MM.1S (cell line): ENCODE results near the gene SARNP.

Source experiments
- DNase-seq: peaks from one replicate; pipeline ENCODE4 v3.0.0-alpha.2; 2015
- H2AFZ ChIP-seq: fragments of 300-600 bp; sonication (generic); 2 replicates; pipeline ENCODE4 v1.6.0; 2016; ENCODE audit warnings: antibody characterized with exemption, low read length
- H3F3A ChIP-seq: fragments of 300-600 bp; sonication (generic); 2 replicates; pipeline ENCODE4 v1.6.1; 2016; ENCODE audit warnings: mild to moderate bottlenecking, antibody characterized with exemption, low read length, moderate library complexity, mixed read lengths; ENCODE audit not compliant: insufficient read depth
- H3K27ac ChIP-seq: fragments of 300-600 bp; sonication (generic); 2 replicates; pipeline ENCODE4 v1.5.1; 2016; ENCODE audit warnings: mild to moderate bottlenecking, low read length
- H3K27me3 ChIP-seq: fragments of 300-600 bp; sonication (generic); replicated peaks from 2 replicates; pipeline ENCODE4 v1.6.0; 2016; ENCODE audit warnings: low read length; ENCODE audit not compliant: insufficient read depth
- H3K36me3 ChIP-seq: fragments of 300-600 bp; sonication (generic); replicated peaks from 2 replicates; pipeline ENCODE4 v1.6.1; 2016; ENCODE audit warnings: mild to moderate bottlenecking, low read length, mixed read lengths; ENCODE audit not compliant: insufficient read depth
- H3K4me1 ChIP-seq: fragments of 300-600 bp; sonication (generic); 2 replicates; pipeline ENCODE4 v1.6.1; 2016; ENCODE audit warnings: low read length, mixed read lengths
- H3K4me2 ChIP-seq: fragments of 300-600 bp; sonication (generic); 2 replicates; pipeline ENCODE4 v1.6.0; 2016; ENCODE audit warnings: low read depth, low read length
- H3K4me3 ChIP-seq: fragments of 300-600 bp; sonication (generic); 2 replicates; pipeline ENCODE4 v1.5.1; 2016; ENCODE audit warnings: low read length, mixed read lengths
- H3K79me2 ChIP-seq: fragments of 300-600 bp; sonication (generic); 2 replicates; pipeline ENCODE4 v1.6.1; 2016; ENCODE audit warnings: mixed run types, low read length, mixed read lengths
- H3K9ac ChIP-seq: fragments of 300-600 bp; sonication (generic); 2 replicates; pipeline ENCODE4 v1.6.1; 2016; ENCODE audit warnings: low read length, mixed read lengths
- H3K9me2 ChIP-seq: fragments of 300-600 bp; sonication (generic); replicated peaks from 2 replicates; pipeline ENCODE4 v1.6.1; 2016; ENCODE audit warnings: mild to moderate bottlenecking, low read length, mixed read lengths; ENCODE audit not compliant: insufficient read depth
- H3K9me3 ChIP-seq: fragments of 300-600 bp; sonication (generic); replicated peaks from 2 replicates; pipeline ENCODE4 v1.6.1; 2016; ENCODE audit warnings: mild to moderate bottlenecking, low read length, mixed read lengths; ENCODE audit not compliant: insufficient read depth
- H4K20me1 ChIP-seq: fragments of 300-600 bp; sonication (generic); 2 replicates; pipeline ENCODE4 v1.6.1; 2016; ENCODE audit warnings: mild to moderate bottlenecking, low read length, moderate library complexity, mixed read lengths; ENCODE audit not compliant: insufficient read depth
- EZH2 ChIP-seq: fragments of 300-600 bp; sonication (generic); optimal IDR thresholded peaks from 2 replicates; pipeline ENCODE3; 2017; ENCODE audit warnings: low read depth, mild to moderate bottlenecking, antibody characterized with exemption, low read length, mixed read lengths
- EZH2phosphoT487 ChIP-seq: fragments of 300-600 bp; sonication (generic); IDR thresholded peaks from 2 replicates; pipeline ENCODE4 v1.6.1; 2018; ENCODE audit warnings: antibody characterized with exemption, low read length
- TF ChIP-seq, protein P1 (sequence below): fragments of 300-600 bp; sonication (generic); IDR thresholded peaks from 2 replicates; pipeline ENCODE4 v1.5.1; 2016; ENCODE audit warnings: antibody characterized with exemption, low read length, mixed read lengths

Gene SARNP

DNA sequence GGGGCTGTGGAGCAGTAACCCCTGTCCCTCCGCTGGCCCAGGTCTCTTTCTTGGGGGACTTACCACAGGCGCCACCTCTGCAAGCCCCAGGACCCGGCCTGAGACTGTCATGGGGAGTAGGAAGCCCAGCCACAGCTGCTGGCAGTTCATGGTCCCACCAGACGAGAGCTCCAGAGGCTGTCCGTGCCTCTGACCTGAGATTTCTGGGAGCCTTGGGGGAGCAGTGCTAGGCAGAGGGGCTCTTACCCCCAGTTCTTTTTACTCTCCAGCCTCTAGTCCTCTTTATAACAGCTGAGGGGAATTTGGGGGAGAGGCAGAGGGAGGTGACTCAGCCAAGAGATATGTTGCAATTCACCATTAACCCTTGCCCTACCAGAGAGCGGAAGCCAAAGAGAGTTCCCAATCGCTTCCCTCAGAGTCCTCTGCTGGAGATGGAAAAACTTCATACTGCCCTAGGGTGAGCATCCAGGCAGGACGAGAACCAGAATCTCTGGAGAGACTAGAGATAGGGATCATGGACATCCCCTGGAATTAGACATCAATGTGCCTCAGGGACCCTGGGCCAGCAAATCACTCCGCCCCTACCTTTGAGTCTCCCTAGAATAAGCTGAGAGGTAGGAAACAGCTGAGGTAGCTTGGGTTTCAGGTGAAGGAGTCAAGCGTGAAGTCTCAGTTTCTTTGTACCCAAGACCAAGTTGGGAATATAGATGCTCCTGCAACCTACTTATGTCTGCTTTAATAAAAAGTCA lies 25.3 kb upstream of the SARNP start, which contains the start of gene MMP19:
Gene MMP19, minus strand, starts transcription at position 256 of the 749 bp plus-strand sequence. Its CDS starts 106 bp downstream, at position 150.
- no peaks in the 10 kb centered on the region for H3K9me3 ChIP-seq
- H2AFZ ChIP-seq: no peak within 1 kb of the TSS
- H3K4me3 ChIP-seq: no peak within 1 kb of the TSS
- DNase-seq: no peak
- peaks cover 6% of the 10 kb centered on the region; the same call in 1 of the 2 replicates for H3K27me3 ChIP-seq
- no peaks in the 10 kb centered on the region for H3K4me1 ChIP-seq
- no peak within 1 kb of the TSS for H3K4me2 ChIP-seq
- H3K9me2 ChIP-seq: no peaks in the 10 kb centered on the region
- H3F3A ChIP-seq: no peaks in the 10 kb centered on the region
- H3K27ac ChIP-seq: no peak within 1 kb of the TSS
- no peaks in the 10 kb centered on the region for H3K36me3 ChIP-seq
- no peaks in the 10 kb centered on the region for H3K79me2 ChIP-seq
- H4K20me1 ChIP-seq: no peaks in the 10 kb centered on the region
- no peak within 1 kb of the TSS for H3K9ac ChIP-seq
- TF ChIP-seq, protein P1, sequence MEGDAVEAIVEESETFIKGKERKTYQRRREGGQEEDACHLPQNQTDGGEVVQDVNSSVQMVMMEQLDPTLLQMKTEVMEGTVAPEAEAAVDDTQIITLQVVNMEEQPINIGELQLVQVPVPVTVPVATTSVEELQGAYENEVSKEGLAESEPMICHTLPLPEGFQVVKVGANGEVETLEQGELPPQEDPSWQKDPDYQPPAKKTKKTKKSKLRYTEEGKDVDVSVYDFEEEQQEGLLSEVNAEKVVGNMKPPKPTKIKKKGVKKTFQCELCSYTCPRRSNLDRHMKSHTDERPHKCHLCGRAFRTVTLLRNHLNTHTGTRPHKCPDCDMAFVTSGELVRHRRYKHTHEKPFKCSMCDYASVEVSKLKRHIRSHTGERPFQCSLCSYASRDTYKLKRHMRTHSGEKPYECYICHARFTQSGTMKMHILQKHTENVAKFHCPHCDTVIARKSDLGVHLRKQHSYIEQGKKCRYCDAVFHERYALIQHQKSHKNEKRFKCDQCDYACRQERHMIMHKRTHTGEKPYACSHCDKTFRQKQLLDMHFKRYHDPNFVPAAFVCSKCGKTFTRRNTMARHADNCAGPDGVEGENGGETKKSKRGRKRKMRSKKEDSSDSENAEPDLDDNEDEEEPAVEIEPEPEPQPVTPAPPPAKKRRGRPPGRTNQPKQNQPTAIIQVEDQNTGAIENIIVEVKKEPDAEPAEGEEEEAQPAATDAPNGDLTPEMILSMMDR: no peak
- TF ChIP-seq EZH2phosphoT487 (no peak), EZH2 (no peak)

DNA sequence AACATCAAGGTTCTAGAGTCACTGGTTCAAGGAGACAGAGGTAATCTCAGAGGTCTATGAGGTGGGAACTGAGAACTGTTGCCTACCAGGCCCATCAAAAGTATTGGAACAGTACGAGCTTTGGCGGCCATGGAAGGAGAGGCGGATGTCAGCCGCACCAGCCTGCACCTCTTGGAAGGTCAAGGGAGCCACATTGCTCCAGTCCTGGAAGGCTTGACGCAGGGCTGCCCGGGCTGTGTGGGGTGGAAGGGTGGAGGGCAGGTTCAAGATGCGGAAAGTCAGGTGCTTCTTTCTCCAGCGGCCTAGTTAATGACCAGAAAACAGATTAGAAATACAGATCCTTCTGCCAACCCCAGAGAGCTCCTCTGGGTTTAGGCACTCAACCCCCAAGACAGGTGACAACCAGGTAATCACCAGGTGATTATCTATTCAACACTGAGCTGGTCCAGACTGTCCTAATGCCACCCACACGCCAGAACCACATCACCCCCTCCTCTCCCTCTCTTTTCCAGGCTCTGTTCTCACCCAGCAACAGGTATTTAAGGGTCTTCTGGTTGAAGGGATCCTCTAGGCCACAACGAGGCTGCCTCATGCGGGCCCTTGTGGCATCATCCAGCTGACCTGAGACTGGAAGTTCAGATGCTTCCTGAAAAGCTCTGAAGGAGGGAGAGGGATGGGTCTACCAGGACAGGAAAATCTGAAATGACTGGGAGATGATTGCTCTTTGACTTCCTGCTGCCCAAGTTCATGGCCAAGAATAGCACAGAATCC lies 23.2 kb upstream of the SARNP start:
- Histone ChIP-seq H3K9me3 (no peaks in the 10 kb centered on the region), H3K27ac (no peak overlapping the region), H3K4me1 (no peaks in the 10 kb centered on the region), H4K20me1 (no peaks in the 10 kb centered on the region), H3K79me2 (no peaks in the 10 kb centered on the region), H3K4me2 (no peak overlapping the region), H2AFZ (no peak overlapping the region), H3K9me2 (no peaks in the 10 kb centered on the region), H3K9ac (no peak overlapping the region), H3K27me3 (no peaks in the 10 kb centered on the region; the same call in 1 of the 2 replicates), H3K36me3 (no peaks in the 10 kb centered on the region), H3F3A (no peaks in the 10 kb centered on the region), H3K4me3 (no peak overlapping the region)
- DNase-seq: no peak
- TF ChIP-seq EZH2: no peak
- TF ChIP-seq, protein P1: no peak
- TF ChIP-seq EZH2phosphoT487: no peak

DNA sequence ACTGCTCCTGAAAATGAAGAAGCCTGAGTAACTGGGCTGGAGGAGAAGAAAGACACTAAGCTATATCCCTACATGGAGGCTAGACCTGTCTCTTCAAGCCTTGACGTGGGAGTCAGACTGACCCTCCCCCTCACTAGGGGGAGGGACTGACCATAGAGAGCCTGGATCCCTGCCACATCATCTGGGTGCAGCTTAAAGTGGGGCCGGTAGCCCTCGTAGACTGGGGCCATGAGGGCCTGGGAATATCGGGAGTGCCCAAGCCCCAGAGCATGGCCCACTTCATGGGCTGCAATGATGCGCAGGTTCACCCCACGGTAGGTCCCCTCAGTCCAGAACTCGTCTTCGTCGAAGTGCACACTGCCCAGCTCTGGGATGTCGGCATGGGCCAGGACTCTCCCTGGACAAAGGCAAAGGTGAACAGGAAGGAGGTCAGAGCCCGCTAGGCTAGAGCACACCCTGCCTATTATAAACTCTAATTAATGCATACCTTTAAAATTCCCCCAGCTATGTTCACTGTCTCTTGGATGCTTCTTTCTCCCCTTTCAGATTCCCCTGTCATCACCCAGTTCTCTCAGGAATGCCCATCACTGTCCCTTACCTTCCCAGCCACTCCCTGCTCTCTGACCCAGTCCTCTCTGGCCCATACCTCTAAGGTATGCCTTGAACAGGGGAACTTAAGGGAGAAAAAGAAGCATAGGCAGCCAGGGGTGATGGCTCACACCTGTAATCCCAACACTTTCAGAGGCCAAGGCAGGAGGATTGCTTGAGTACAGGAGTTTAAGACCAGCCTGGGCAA lies 22.0 kb upstream of the SARNP start:
- Histone ChIP-seq H3K9ac (no peak overlapping the region), H3K27ac (no peak overlapping the region), H3K9me3 (no peaks in the 10 kb centered on the region), H3K79me2 (no peaks in the 10 kb centered on the region), H3K4me1 (no peaks in the 10 kb centered on the region), H3K9me2 (no peaks in the 10 kb centered on the region), H3K4me3 (no peak overlapping the region), H3K4me2 (no peak overlapping the region), H3K36me3 (no peaks in the 10 kb centered on the region), H3K27me3 (no peaks in the 10 kb centered on the region), H2AFZ (no peak overlapping the region), H4K20me1 (no peaks in the 10 kb centered on the region), H3F3A (no peaks in the 10 kb centered on the region)
- no peak for DNase-seq
- TF ChIP-seq EZH2: no peak
- no peak for TF ChIP-seq EZH2phosphoT487
- TF ChIP-seq, protein P1: no peak
